ENCODE data around the gene STPG3. TPM values are rescaled to one million over a fixed set of nuclear protein-coding genes. Genes with fewer than 3 reads are reported as not detected.

STPG3 gene
- total and polyA plus RNA-seq, 2 of the 13 experiments (the other 11 are each of a cell fraction or from before 2014, with no cell fraction given), result not detected

GRCh38 chr9:137234055-137234697, 16.9 kb upstream of the STPG3 start (continued):
- TF ChIP-seq SOX13 (IDR thresholded peaks at IDR 0.05), result no peak
- TF ChIP-seq SOX13 (CRISPR knock-in tag; conservative IDR thresholded peaks at IDR 0.05 in 1 of 2, IDR thresholded peaks at IDR 0.05 in 1 of 2), result no peak
- no peak for TF ChIP-seq MED8 (CRISPR knock-in tag; IDR thresholded peaks at IDR 0.05; ENCODE audit: insufficient replicate concordance)
- TF ChIP-seq YEATS2 (CRISPR knock-in tag; IDR thresholded peaks at IDR 0.05; ENCODE audit: borderline replicate concordance), result no peak
- peak; percentile 52 for TF ChIP-seq HNF4A (CRISPR knock-in tag; IDR thresholded peaks at IDR 0.05)
- TF ChIP-seq IKZF4 (CRISPR knock-in tag; IDR thresholded peaks at IDR 0.05; ENCODE audit: borderline replicate concordance, low read depth, not compliant biosample characterization), result peak; percentile 58
- TF ChIP-seq GABPB1 (CRISPR knock-in tag; IDR thresholded peaks at IDR 0.05), result peak; percentile 52; the same call in 1 of the 2 replicates
- no peak for TF ChIP-seq ESRRA (CRISPR knock-in tag; IDR thresholded peaks at IDR 0.05; ENCODE audit: low read depth)
- TF ChIP-seq ZFP62 (CRISPR knock-in tag; IDR thresholded peaks at IDR 0.05), result no peak
- no peak for TF ChIP-seq ZNF562 (CRISPR knock-in tag; IDR thresholded peaks at IDR 0.05; ENCODE audit: borderline replicate concordance)
- TF ChIP-seq ZMYM4 (CRISPR knock-in tag; IDR thresholded peaks at IDR 0.05), result 0 out of 2 replicates have a peak, but pooled peaks have one; percentile 17
- TF ChIP-seq ZNF335 (CRISPR knock-in tag; IDR thresholded peaks at IDR 0.05), result no peak
- TF ChIP-seq ZNF547 (CRISPR knock-in tag; IDR thresholded peaks at IDR 0.05), result no peak
- TF ChIP-seq MAFK (conservative IDR thresholded peaks at IDR 0.05 in 1 of 2, IDR thresholded peaks at IDR 0.05 in 1 of 2; ENCODE audit: low read length in 2 of 2), result no peak
- TF ChIP-seq, protein P1, sequence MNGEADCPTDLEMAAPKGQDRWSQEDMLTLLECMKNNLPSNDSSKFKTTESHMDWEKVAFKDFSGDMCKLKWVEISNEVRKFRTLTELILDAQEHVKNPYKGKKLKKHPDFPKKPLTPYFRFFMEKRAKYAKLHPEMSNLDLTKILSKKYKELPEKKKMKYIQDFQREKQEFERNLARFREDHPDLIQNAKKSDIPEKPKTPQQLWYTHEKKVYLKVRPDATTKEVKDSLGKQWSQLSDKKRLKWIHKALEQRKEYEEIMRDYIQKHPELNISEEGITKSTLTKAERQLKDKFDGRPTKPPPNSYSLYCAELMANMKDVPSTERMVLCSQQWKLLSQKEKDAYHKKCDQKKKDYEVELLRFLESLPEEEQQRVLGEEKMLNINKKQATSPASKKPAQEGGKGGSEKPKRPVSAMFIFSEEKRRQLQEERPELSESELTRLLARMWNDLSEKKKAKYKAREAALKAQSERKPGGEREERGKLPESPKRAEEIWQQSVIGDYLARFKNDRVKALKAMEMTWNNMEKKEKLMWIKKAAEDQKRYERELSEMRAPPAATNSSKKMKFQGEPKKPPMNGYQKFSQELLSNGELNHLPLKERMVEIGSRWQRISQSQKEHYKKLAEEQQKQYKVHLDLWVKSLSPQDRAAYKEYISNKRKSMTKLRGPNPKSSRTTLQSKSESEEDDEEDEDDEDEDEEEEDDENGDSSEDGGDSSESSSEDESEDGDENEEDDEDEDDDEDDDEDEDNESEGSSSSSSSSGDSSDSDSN (CRISPR knock-in tag; IDR thresholded peaks at IDR 0.05), result peak; percentile 59; the same call in 1 of the 2 replicates
- TF ChIP-seq NFKBIZ (CRISPR knock-in tag; IDR thresholded peaks at IDR 0.05), result no peak
- TF ChIP-seq ZNF430 (CRISPR knock-in tag; IDR thresholded peaks at IDR 0.05), result no peak
- TF ChIP-seq ZBTB43 (CRISPR knock-in tag; conservative IDR thresholded peaks at IDR 0.05), result no peak
- no peak for TF ChIP-seq HOMEZ (CRISPR knock-in tag; IDR thresholded peaks at IDR 0.05; ENCODE audit: low read depth)
- peak; percentile 70 for TF ChIP-seq ZNF777 (CRISPR knock-in tag; IDR thresholded peaks at IDR 0.05)
- no peak for TF ChIP-seq ZNF782 (CRISPR knock-in tag; IDR thresholded peaks at IDR 0.05; ENCODE audit: borderline replicate concordance)
- TF ChIP-seq GTF3A (CRISPR knock-in tag; conservative IDR thresholded peaks at IDR 0.05), result 0 out of 2 replicates have a peak, but pooled peaks have one; percentile 14
- TF ChIP-seq ZNF10 (CRISPR knock-in tag; IDR thresholded peaks at IDR 0.05; ENCODE audit: borderline replicate concordance, low read depth), result no peak
- no peak for TF ChIP-seq ZNF160 (CRISPR knock-in tag; IDR thresholded peaks at IDR 0.05)
- no peak for TF ChIP-seq SPEN (CRISPR knock-in tag; IDR thresholded peaks at IDR 0.05; ENCODE audit: low read depth)

All from HepG2 (cell line).